CD4-positive, CD25-positive, alpha-beta regulatory T cell (primary cell): ENCODE results near the gene FAM120B. TPM values are rescaled to one million over a fixed set of nuclear protein-coding genes. Genes with fewer than 3 reads are reported as not detected.
"Not testable (repeated sequence)": the region's sequence is repeated elsewhere in the genome, so short reads cannot be mapped to it uniquely, and the experiment has no call there.

Experiments used
- ATAC-seq, 2 donors: fragments of 150-1000 bp; cut with Tn5 transposase; one replicate each; pipeline ENCODE4 v1.10.0; 2021; ENCODE audit warnings: low read depth in 2 of 2, moderate number of reproducible peaks in 2 of 2, moderate library complexity in 1 of 2
- DNase-seq, 3 donors: peaks; one replicate each; pipeline versions ENCODE4 v3.0.0 to v3.0.0-alpha.2; 2012 to 2022; ENCODE audit warnings: mixed read lengths in 1 of 3
- H3K27ac ChIP-seq: one replicate; pipeline ENCODE4 v1.7.0; 2013; ENCODE audit warnings: mild to moderate bottlenecking, low read length; ENCODE audit not compliant: insufficient read depth, poor library complexity, severe bottlenecking
- H3K27me3 ChIP-seq: one replicate; pipeline ENCODE4 v1.7.0; 2013; ENCODE audit warnings: low read length; ENCODE audit not compliant: control insufficient read depth, insufficient read depth
- H3K36me3 ChIP-seq: one replicate; pipeline ENCODE4 v1.7.0; 2013; ENCODE audit warnings: mild to moderate bottlenecking, low read length, moderate library complexity; ENCODE audit not compliant: control insufficient read depth, insufficient read depth
- H3K4me1 ChIP-seq: 2 replicates; pipeline ENCODE4 v1.7.0; 2013; ENCODE audit warnings: mild to moderate bottlenecking, low read length; ENCODE audit not compliant: insufficient read depth, control insufficient read depth, poor library complexity, severe bottlenecking
- H3K4me3 ChIP-seq: one replicate; pipeline ENCODE4 v1.7.0; 2013; ENCODE audit warnings: low read depth, mild to moderate bottlenecking, low read length, moderate library complexity
- H3K9me3 ChIP-seq, 2 experiments: 1 replicate in 1 of 2; 2 replicates in 1 of 2; pipeline ENCODE4 v1.7.0; 2013; ENCODE audit warnings: low read length in 2 of 2, mild to moderate bottlenecking in 1 of 2, moderate library complexity in 1 of 2; ENCODE audit not compliant: control insufficient read depth in 2 of 2
- H3K27ac Mint-ChIP-seq, 3 donors: one replicate each; pipeline ENCODE4 v1.8.0; 2020 to 2022; ENCODE audit warnings: mild to moderate bottlenecking in 3 of 3, mixed read lengths in 3 of 3, moderate library complexity in 2 of 3
- H3K27me3 Mint-ChIP-seq: one replicate; pipeline ENCODE4 v1.8.0; 2022; ENCODE audit warnings: mild to moderate bottlenecking, mixed read lengths
- H3K36me3 Mint-ChIP-seq: one replicate; pipeline ENCODE4 v1.8.0; 2020; ENCODE audit warnings: mixed read lengths
- H3K4me1 Mint-ChIP-seq, 4 donors: one replicate each; pipeline ENCODE4 v1.8.0; 2020 to 2022; ENCODE audit warnings: mixed read lengths in 4 of 4, mild to moderate bottlenecking in 1 of 4
- H3K4me3 Mint-ChIP-seq, 4 donors: one replicate each; pipeline ENCODE4 v1.8.0; 2020 to 2022; ENCODE audit warnings: mild to moderate bottlenecking in 4 of 4, mixed read lengths in 4 of 4, moderate library complexity in 3 of 4
- H3K9me3 Mint-ChIP-seq, 7 donors: one replicate each; pipeline ENCODE4 v1.8.0; 2020 to 2022; ENCODE audit warnings: mixed read lengths in 7 of 7, mild to moderate bottlenecking in 3 of 7, moderate library complexity in 2 of 7
- polyA plus RNA-seq, 4 donors: library from polyadenylated mRNA; unstranded; fragments of 300-500 nt; fragmentation: Illumina TruSeq; gene quantifications; one replicate each; pipeline ENCODE4 v1.2.3, GENCODE V29; 2021
- total RNA-seq: library from RNA; stranded (reverse); gene quantifications from one replicate; pipeline ENCODE4 v1.2.3, GENCODE V29; 2022

The FAM120B gene
- total and polyA plus RNA-seq, 5 donors from 2014 or later = 28.0 to 35.0 (median 31.1) TPM

DNA sequence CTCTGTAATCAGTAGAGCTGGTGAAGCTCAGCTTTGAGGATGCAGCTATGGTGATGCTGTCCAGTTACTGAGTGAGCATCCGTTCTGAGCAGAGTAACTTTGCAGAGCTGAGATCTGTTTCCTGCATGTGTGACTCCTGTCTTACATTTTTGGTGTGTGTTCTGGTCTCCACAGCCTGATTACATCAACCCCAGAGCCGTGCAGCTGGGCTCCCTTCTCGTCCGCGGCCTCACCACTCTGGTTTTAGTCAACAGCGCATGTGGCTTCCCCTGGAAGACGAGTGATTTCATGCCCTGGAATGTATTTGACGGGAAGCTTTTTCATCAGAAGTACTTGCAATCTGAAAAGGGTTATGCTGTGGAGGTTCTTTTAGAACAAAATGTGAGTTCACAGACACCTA lies 81.6 kb downstream of the FAM120B start:
- Mint-ChIP-seq H3K27ac (no peak overlapping the region), H3K9me3 (no peaks in the 10 kb centered on the region), H3K4me3 (no peak overlapping the region), H3K27me3 (no peaks in the 10 kb centered on the region), H3K36me3 (peaks cover 26% of the 10 kb centered on the region), H3K4me1 (peaks cover 0 to 4% (median 3%) of the 10 kb centered on the region in 4 donors)
- Histone ChIP-seq H3K4me3 (no peak overlapping the region), H3K4me1 (no peaks in the 10 kb centered on the region), H3K27me3 (no peaks in the 10 kb centered on the region), H3K36me3 (peaks cover 38% of the 10 kb centered on the region), H3K27ac (no peak overlapping the region), H3K9me3 (no peaks in the 10 kb centered on the region)
- DNase-seq (no peak), ATAC-seq (no peak)

DNA sequence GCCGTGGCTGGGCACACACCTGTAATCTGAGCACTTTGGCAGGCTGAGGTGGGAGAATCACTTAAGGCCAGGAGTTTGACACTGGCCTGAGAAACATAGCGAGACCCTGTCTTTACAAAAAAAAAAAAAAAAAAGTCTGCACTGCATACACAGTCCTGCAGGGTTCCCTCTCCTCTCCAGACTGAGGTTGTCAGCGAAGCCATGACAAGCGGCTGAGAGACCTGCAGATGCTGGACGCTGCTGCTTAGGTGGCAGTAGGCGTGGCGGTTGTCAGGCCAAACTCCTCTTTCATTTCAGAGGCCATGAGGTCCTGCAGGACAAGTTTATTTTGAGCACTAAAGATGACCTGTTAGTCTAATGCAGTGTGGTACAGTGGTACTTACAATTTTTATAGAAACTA lies 86.5 kb downstream of the FAM120B start:
- peaks cover 0 to 3% (median 0%) of the 10 kb centered on the region in 4 donors for H3K4me1 Mint-ChIP-seq
- DNase-seq (no peak), ATAC-seq (no peak)
- no peak overlapping the region for H3K4me3 Mint-ChIP-seq
- Histone ChIP-seq H3K4me1 (no peaks in the 10 kb centered on the region), H3K27me3 (no peaks in the 10 kb centered on the region), H3K9me3 (no peaks in the 10 kb centered on the region), H3K36me3 (peaks cover 79% of the 10 kb centered on the region), H3K27ac (no peak overlapping the region), H3K4me3 (no peak overlapping the region)
- no peaks in the 10 kb centered on the region for H3K9me3 Mint-ChIP-seq
- no peak overlapping the region for H3K27ac Mint-ChIP-seq
- peaks cover 50% of the 10 kb centered on the region for H3K36me3 Mint-ChIP-seq
- H3K27me3 Mint-ChIP-seq = no peaks in the 10 kb centered on the region

DNA sequence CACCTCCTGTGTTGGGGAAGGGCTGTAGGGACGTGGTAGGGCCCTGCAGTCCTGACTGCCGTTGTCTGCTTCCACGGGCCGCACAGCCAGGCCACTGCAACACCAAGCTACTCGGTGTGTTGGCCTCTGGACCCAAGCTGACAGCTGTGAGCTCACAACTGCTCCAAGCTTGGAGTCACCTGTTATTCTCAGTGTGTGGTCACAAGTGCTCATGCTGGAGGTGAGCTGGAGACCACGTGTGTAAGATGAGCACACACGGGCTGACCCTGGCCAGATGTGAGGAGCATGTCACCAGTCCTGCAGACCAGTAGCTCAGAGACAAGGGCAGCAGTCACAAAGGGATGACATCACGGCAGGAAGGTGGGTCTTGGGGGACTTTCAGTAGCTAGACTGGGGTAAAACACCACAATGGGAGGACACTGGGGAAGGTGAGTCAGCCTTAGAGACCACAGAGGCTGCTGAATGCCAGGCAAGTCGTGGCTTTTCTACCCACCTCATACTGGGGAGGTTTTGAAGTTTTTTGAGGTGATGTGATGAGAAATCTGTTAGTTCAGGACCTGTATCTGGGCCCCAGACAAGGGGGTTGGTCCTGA lies 87.3 kb downstream of the FAM120B start:
- H3K9me3 ChIP-seq = no peaks in the 10 kb centered on the region
- ATAC-seq (no peak), DNase-seq (no peak)
- no peak overlapping the region for H3K4me3 Mint-ChIP-seq
- H3K27ac Mint-ChIP-seq = peak overlapping the region in 1 of 3 donors; percentile 32
- H3K36me3 Mint-ChIP-seq = peaks cover 51% of the 10 kb centered on the region
- H3K27ac ChIP-seq = no peak overlapping the region
- H3K4me1 ChIP-seq = no peaks in the 10 kb centered on the region
- no peak overlapping the region for H3K4me3 ChIP-seq
- H3K27me3 Mint-ChIP-seq = no peaks in the 10 kb centered on the region
- peaks cover 0 to 3% (median 0%) of the 10 kb centered on the region in 4 donors for H3K4me1 Mint-ChIP-seq
- H3K27me3 ChIP-seq = no peaks in the 10 kb centered on the region
- H3K36me3 ChIP-seq = peaks cover 79% of the 10 kb centered on the region
- no peaks in the 10 kb centered on the region for H3K9me3 Mint-ChIP-seq

DNA sequence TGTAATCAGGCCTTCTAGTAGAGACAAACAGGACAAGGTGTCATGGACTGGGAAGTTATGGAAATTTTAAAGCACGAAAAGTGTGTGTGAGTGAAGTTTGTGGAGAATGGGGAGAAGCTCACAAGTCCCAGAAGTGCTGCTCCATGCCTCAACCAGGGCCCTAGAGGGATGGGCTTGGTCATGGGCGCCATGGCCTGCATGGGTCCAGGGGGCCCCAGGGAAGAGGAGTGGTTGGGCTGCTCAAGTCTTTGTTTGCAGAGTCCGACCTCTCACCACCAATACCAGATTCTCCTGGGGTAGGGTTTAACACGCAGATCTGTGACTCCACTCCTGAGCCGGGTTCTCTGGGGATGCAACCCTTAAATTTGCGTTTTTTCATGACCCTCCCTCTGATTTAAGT lies 88.4 kb downstream of the FAM120B start:
- Histone ChIP-seq H3K27me3 (no peaks in the 10 kb centered on the region), H3K36me3 (peaks cover 71% of the 10 kb centered on the region), H3K27ac (no peak overlapping the region), H3K9me3 (no peaks in the 10 kb centered on the region), H3K4me3 (no peak overlapping the region), H3K4me1 (no peaks in the 10 kb centered on the region)
- H3K27ac Mint-ChIP-seq = no peak overlapping the region
- ATAC-seq (no peak), DNase-seq (no peak)
- peaks cover 50% of the 10 kb centered on the region for H3K36me3 Mint-ChIP-seq
- no peaks in the 10 kb centered on the region for H3K9me3 Mint-ChIP-seq
- no peak overlapping the region for H3K4me3 Mint-ChIP-seq
- peaks cover 0 to 3% (median 0%) of the 10 kb centered on the region in 4 donors for H3K4me1 Mint-ChIP-seq
- no peaks in the 10 kb centered on the region for H3K27me3 Mint-ChIP-seq

DNA sequence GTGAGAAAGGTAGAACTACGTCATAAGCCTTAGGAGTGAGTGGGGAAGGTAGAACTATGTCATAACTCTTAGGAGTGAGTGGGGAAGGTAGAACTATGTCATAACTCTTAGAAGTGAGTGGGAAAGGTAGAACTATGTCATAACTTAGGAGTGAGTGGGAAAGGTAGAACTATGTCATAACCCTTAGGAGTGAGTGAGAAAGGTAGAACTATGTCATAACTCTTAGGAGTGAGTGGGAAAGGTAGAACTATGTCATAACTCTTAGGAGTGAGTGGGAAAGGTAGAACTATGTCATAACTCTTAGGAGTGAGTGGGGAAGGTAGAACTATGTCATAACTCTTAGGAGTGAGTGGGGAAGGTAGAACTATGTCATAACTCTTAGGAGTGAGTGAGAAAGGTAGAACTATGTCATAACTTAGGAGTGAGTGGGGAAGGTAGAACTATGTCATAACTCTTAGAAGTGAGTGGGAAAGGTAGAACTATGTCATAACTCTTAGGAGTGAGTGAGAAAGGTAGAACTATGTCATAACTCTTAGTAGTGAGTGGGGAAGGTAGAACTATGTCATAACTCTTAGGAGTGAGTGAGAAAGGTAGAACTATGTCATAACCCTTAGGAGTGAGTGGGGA lies 92.3 kb downstream of the FAM120B start:
- H3K9me3 Mint-ChIP-seq, H3K4me3 Mint-ChIP-seq, H3K27me3 ChIP-seq, H3K4me1 ChIP-seq, H3K4me3 ChIP-seq, H3K4me1 Mint-ChIP-seq, H3K27ac ChIP-seq, DNase-seq, ATAC-seq, H3K27me3 Mint-ChIP-seq, H3K9me3 ChIP-seq: not testable (repeated sequence)
- Mint-ChIP-seq H3K36me3 (peaks cover 44% of the 10 kb centered on the region), H3K27ac (peak overlapping the region in 1 of 3 donors; percentile 10)
- H3K36me3 ChIP-seq = peaks cover 72% of the 10 kb centered on the region

DNA sequence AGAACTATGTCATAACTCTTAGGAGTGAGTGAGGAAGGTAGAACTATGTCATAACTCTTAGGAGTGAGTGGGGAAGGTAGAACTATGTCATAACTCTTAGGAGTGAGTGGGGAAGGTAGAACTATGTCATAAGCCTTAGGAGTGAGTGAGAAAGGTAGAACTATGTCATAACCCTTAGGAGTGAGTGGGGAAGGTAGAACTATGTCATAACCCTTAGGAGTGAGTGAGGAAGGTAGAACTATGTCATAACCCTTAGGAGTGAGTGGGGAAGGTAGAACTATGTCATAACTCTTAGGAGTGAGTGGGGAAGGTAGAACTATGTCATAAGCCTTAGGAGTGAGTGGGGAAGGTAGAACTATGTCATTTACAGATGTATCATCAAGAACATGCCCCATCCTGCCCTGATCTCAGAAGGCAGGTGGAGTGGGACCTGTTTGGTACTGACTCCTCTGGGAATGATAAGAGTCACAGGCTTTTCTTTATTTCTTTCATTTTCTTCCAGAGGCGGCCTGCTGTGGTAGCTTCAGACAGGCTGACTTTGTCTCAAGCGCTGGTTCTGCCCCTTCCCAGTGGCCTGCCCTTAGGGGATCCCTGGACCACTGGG lies 93.5 kb downstream of the FAM120B start:
- ATAC-seq, H3K4me3 ChIP-seq, DNase-seq, H3K27me3 Mint-ChIP-seq, H3K9me3 Mint-ChIP-seq, H3K4me3 Mint-ChIP-seq, H3K27ac ChIP-seq, H3K4me1 Mint-ChIP-seq, H3K4me1 ChIP-seq, H3K9me3 ChIP-seq, H3K27me3 ChIP-seq: not testable (repeated sequence)
- peaks cover 72% of the 10 kb centered on the region for H3K36me3 ChIP-seq
- Mint-ChIP-seq H3K36me3 (peaks cover 48% of the 10 kb centered on the region), H3K27ac (peak overlapping the region in 1 of 3 donors; percentile 60)

DNA sequence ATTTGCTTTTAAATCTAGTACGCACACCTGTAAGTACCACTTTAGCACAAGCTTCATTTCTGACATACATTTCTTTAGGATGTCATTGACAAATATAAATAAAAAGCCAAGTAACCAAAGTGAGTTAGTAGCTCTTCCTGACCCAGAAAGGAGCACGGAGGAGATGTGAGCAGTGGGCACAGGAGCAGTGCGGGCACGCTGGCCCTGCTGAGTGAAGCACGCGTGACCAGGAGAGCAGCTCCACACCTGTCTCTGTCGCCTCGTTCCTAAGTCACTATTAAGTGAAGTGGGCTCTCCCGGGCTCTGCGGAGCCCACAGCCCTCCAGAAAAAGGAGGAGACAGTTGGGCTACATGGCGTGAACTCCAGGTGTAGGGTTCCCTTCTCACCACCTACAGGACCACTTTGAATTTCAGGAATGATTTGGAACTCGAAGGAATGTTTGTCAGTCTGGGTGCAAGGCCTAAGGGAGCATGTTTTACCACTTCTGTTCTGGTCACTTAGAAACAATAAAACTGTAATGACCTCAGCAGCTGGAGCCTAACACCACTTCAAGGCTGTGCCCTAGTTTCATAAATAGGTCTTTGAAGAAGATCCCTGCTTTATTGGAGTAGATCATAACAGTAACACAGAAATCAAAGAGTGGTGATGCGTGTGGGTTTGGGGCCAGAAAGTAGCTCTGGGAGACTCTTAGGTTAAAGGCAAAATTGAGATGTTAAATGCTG lies 95.9 kb downstream of the FAM120B start:
- no peak for ATAC-seq
- no peak overlapping the region for H3K27ac ChIP-seq
- no peaks in the 10 kb centered on the region for H3K4me1 ChIP-seq
- peaks cover 66% of the 10 kb centered on the region for H3K36me3 ChIP-seq
- no peaks in the 10 kb centered on the region for H3K27me3 ChIP-seq
- Mint-ChIP-seq H3K4me1 (no peaks in the 10 kb centered on the region), H3K27ac (peak overlapping the region in 2 of 3 donors; percentile 27 to 29), H3K9me3 (peaks cover 0 to 1% (median 0%) of the 10 kb centered on the region in 7 donors), H3K4me3 (no peak overlapping the region), H3K27me3 (no peaks in the 10 kb centered on the region), H3K36me3 (peaks cover 57% of the 10 kb centered on the region)
- H3K4me3 ChIP-seq = no peak overlapping the region
- DNase-seq = no peak
- no peaks in the 10 kb centered on the region for H3K9me3 ChIP-seq
